Panc1 (cell line): Measurements from ENCODE around the gene SZT2. TPM values are rescaled to one million over a fixed set of nuclear protein-coding genes. Genes with fewer than 3 reads are reported as not detected.
"Not testable (repeated sequence)": the region's sequence is repeated elsewhere in the genome, so short reads cannot be mapped to it uniquely, and the experiment has no call there.

ENCODE experiments used
- ATAC-seq: fragments of 200-7000 bp; cut with Tn5 transposase; 2 replicates; pipeline ENCODE4 v1.9.1; 2020; ENCODE audit warnings: mild to moderate bottlenecking, moderate library complexity
- BruUV-seq: library from RNA; stranded (reverse); fragments of 400-500 nt; replicated peaks from 2 replicates; lab custom pipeline; 2021; lab: Mats Ljungman, UMichigan
- CTCF ChIA-PET: fragments of 300-600 bp; sonication (Branson Sonifier 250); formaldehyde crosslinking; loops from one replicate; lab custom pipeline; 2022; ENCODE audit warnings: antibody characterized with exemption; lab: Charles Lee
- POLR2A ChIA-PET: fragments of 300-600 bp; sonication (Branson Sonifier 250); formaldehyde crosslinking; loops from one replicate; lab custom pipeline; 2022; ENCODE audit warnings: antibody characterized with exemption; lab: Charles Lee
- DNase-seq: peaks from one replicate; pipeline ENCODE4 v3.0.0-alpha.2; 2010; ENCODE audit warnings: low read depth, low spot score
- H3K27ac ChIP-seq: 2 replicates; pipeline ENCODE4 v1.5.1; 2011; ENCODE audit warnings: mild to moderate bottlenecking, low read length, inconsistent platforms
- H3K27me3 ChIP-seq: fragments of 200-500 bp; sonication (Bioruptor generic); 2 replicates; pipeline ENCODE4 v1.6.0; 2014; ENCODE audit warnings: low read length, inconsistent platforms; ENCODE audit not compliant: control insufficient read depth, insufficient read depth
- H3K36me3 ChIP-seq: fragments of 200-500 bp; sonication (Bioruptor generic); 2 replicates; pipeline ENCODE4 v1.5.1; 2014; ENCODE audit warnings: inconsistent platforms, mild to moderate bottlenecking, low read length, moderate library complexity; ENCODE audit not compliant: control insufficient read depth, insufficient read depth
- H3K4me1 ChIP-seq: 2 replicates; pipeline ENCODE4 v1.5.1; 2011; ENCODE audit warnings: inconsistent platforms, mild to moderate bottlenecking, low read length, moderate library complexity; ENCODE audit not compliant: control insufficient read depth, insufficient read depth
- H3K4me3 ChIP-seq, 2 experiments: 2 replicates each; pipeline ENCODE4 v1.5.1; 2011 to 2012; ENCODE audit warnings: low read depth in 2 of 2, low read length in 2 of 2, mild to moderate bottlenecking in 2 of 2, inconsistent platforms in 1 of 2, moderate library complexity in 1 of 2
- H3K9me3 ChIP-seq: fragments of 200-500 bp; sonication (Bioruptor generic); 2 replicates; pipeline ENCODE4 v1.5.1; 2014; ENCODE audit warnings: low read depth, mild to moderate bottlenecking, inconsistent platforms, low read length, moderate library complexity; ENCODE audit not compliant: control insufficient read depth, insufficient read depth
- POLR2AphosphoS5 ChIP-seq: IDR thresholded peaks from 2 replicates; pipeline ENCODE4 v1.6.1; 2012; ENCODE audit warnings: mild to moderate bottlenecking, low read depth, low read length, moderate library complexity
- SIN3A ChIP-seq: IDR thresholded peaks from 2 replicates; pipeline ENCODE4 v1.6.1; 2012; ENCODE audit warnings: low read depth, mild to moderate bottlenecking, low read length, moderate library complexity, borderline replicate concordance; ENCODE audit not compliant: insufficient read depth
- TCF7L2 ChIP-seq: IDR thresholded peaks from 2 replicates; pipeline ENCODE4 v1.6.1; 2011; ENCODE audit warnings: mild to moderate bottlenecking, low read depth, low read length, inconsistent platforms
- in situ Hi-C: cut with HindIII; loops from 2 replicates; pipeline ENCODE4 v1.10.0; 2016; ENCODE audit warnings: low sequenced_read_pairs, low pct_unique_long_range_greater_than_20kb
- intact Hi-C: fragments of 100-400 bp; cut with micrococcal nuclease; formaldehyde crosslinking; loops from one replicate; pipeline ENCODE4 v1.10.0; 2022; ENCODE audit not compliant: unreplicated experiment
- microRNA-seq: library from miRNA; unstranded; fragments of <30 nt; microRNA quantifications from one replicate; pipeline ENCODE4 v1.1.0, GENCODE V29; 2020; ENCODE audit not compliant: unreplicated experiment
- total RNA-seq: library from RNA; stranded (reverse); gene quantifications from one replicate; pipeline ENCODE4 v1.2.1, GENCODE V29; 2021; ENCODE audit not compliant: unreplicated experiment
- TF ChIP-seq, protein P1 (sequence below): fragments of 450-650 bp; IDR thresholded peaks from 2 replicates; pipeline ENCODE4 v1.5.1; 2017; ENCODE audit warnings: mild to moderate bottlenecking
- TF ChIP-seq, protein P2 (sequence below), 2 experiments: IDR thresholded peaks; 2 replicates each; pipeline ENCODE4 v1.6.1; 2011 to 2012; ENCODE audit warnings: low read depth in 2 of 2, control low read depth in 1 of 2, low read length in 1 of 2, mild to moderate bottlenecking in 1 of 2, moderate library complexity in 1 of 2; ENCODE audit not compliant: insufficient read depth in 1 of 2

The SZT2 gene
- total RNA-seq, 1 experiment from 2014 or later: 40.2 TPM

DNA sequence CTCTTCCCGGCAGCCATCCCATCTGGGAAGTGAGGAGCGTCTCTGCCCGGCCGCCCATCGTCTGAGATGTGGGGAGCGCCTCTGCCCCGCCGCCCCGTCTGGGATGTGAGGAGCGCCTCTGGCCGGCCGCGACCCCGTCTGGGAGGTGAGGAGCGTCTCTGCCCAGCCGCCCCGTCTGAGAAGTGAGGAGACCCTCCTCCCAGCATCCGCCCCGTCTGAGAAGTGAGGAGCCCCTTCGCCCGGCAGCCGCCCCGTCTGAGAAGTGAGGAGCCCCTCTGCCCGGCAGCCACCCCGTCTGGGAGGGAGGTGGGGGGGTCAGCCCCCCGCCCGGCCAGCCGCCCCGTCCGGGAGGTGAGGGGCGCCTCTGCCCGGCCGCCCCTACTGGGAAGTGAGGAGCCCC is 112.1 kb downstream of the SZT2 start:
- H3K36me3 ChIP-seq, H3K27me3 ChIP-seq, CTCF ChIA-PET, ATAC-seq, BruUV-seq, POLR2A ChIA-PET, H3K4me3 ChIP-seq, H3K9me3 ChIP-seq, H3K27ac ChIP-seq, intact Hi-C loops, DNase-seq, H3K4me1 ChIP-seq, in situ Hi-C loops: not testable (repeated sequence)

DNA sequence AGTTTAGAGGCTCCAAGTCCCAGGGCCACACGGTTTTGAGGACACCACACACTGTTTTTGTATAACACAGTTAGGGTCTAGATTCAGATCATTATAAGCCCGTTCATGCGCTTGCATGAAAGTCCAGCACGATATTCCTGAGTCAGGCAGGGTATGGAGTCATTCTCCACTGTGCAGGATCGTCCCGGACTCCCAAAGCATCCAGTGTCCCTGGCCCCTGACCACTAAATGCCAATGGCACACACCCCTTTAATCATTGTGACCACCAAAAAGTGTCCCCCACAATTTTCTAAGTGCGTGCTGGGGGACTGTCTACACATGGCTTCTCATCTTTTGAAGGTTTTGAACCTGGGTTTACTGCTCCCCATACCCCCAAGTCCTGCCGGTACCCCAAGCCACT is 113.8 kb downstream of the SZT2 start:
- BruUV-seq: no TSS peak
- in situ Hi-C loops (no loop called here), intact Hi-C loops (no loop called here)
- Histone ChIP-seq H3K27me3 (no peaks in the 10 kb centered on the region), H3K4me1 (no peaks in the 10 kb centered on the region), H3K9me3 (no peaks in the 10 kb centered on the region), H3K4me3 (no peak overlapping the region), H3K27ac (no peak overlapping the region), H3K36me3 (no peaks in the 10 kb centered on the region)
- ChIA-PET CTCF (no interaction called here), POLR2A (no interaction called here)
- TF ChIP-seq TCF7L2: no peak
- TF ChIP-seq, protein P1, sequence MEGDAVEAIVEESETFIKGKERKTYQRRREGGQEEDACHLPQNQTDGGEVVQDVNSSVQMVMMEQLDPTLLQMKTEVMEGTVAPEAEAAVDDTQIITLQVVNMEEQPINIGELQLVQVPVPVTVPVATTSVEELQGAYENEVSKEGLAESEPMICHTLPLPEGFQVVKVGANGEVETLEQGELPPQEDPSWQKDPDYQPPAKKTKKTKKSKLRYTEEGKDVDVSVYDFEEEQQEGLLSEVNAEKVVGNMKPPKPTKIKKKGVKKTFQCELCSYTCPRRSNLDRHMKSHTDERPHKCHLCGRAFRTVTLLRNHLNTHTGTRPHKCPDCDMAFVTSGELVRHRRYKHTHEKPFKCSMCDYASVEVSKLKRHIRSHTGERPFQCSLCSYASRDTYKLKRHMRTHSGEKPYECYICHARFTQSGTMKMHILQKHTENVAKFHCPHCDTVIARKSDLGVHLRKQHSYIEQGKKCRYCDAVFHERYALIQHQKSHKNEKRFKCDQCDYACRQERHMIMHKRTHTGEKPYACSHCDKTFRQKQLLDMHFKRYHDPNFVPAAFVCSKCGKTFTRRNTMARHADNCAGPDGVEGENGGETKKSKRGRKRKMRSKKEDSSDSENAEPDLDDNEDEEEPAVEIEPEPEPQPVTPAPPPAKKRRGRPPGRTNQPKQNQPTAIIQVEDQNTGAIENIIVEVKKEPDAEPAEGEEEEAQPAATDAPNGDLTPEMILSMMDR: no peak
- TF ChIP-seq, protein P2, sequence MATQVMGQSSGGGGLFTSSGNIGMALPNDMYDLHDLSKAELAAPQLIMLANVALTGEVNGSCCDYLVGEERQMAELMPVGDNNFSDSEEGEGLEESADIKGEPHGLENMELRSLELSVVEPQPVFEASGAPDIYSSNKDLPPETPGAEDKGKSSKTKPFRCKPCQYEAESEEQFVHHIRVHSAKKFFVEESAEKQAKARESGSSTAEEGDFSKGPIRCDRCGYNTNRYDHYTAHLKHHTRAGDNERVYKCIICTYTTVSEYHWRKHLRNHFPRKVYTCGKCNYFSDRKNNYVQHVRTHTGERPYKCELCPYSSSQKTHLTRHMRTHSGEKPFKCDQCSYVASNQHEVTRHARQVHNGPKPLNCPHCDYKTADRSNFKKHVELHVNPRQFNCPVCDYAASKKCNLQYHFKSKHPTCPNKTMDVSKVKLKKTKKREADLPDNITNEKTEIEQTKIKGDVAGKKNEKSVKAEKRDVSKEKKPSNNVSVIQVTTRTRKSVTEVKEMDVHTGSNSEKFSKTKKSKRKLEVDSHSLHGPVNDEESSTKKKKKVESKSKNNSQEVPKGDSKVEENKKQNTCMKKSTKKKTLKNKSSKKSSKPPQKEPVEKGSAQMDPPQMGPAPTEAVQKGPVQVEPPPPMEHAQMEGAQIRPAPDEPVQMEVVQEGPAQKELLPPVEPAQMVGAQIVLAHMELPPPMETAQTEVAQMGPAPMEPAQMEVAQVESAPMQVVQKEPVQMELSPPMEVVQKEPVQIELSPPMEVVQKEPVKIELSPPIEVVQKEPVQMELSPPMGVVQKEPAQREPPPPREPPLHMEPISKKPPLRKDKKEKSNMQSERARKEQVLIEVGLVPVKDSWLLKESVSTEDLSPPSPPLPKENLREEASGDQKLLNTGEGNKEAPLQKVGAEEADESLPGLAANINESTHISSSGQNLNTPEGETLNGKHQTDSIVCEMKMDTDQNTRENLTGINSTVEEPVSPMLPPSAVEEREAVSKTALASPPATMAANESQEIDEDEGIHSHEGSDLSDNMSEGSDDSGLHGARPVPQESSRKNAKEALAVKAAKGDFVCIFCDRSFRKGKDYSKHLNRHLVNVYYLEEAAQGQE (IDR thresholded peaks at IDR 0.05; ENCODE audit: insufficient read depth in 1 of 2, low read depth in 2 of 2, low read length in 1 of 2): no peak
- TF ChIP-seq POLR2AphosphoS5: no peak
- no peak for TF ChIP-seq SIN3A
- ATAC-seq (no peak), DNase-seq (no peak)

Small RNA genes lying within 50 kb of the gene (microRNA-seq; reads per million reads assigned to microRNA genes)
- gene MIR6734: 2.5 reads per million
- gene MIR6735: 2.2 reads per million

Other genes starting within 250 kb of the SZT2 start
- 144 TPM for gene EBNA1BP2, start 217.6 kb upstream of the SZT2 start, total RNA-seq
- gene CFAP57, start 217.6 kb upstream of the SZT2 start, total RNA-seq: 0.69 TPM
- not detected for gene TMEM125, start 119.9 kb upstream of the SZT2 start, total RNA-seq
- not detected for gene C1orf210, start 104.3 kb upstream of the SZT2 start, total RNA-seq
- 0.28 TPM for gene TIE1, start 88.9 kb upstream of the SZT2 start, total RNA-seq
- gene MPL, start 52.1 kb upstream of the SZT2 start, total RNA-seq: not detected
- gene CDC20, start 30.9 kb upstream of the SZT2 start, total RNA-seq: 215 TPM
- 105 TPM for gene ELOVL1, start 21.9 kb upstream of the SZT2 start, total RNA-seq
- 50.8 TPM for gene MED8, start 99 bp upstream of the SZT2 start, total RNA-seq
- 55.3 TPM for gene HYI, start 64.0 kb downstream of the SZT2 start, total RNA-seq
- 77.5 TPM for gene PTPRF, start 141.0 kb downstream of the SZT2 start, total RNA-seq